Activated CD8-positive, alpha-beta T cell treated with anti-CD3 and anti-CD28 coated beads for 36 hours (primary cell): ENCODE results near the gene LIMS4. TPM values are rescaled to one million over a fixed set of nuclear protein-coding genes. Genes with fewer than 3 reads are reported as not detected.
"Not testable (repeated sequence)": the region's sequence is repeated elsewhere in the genome, so short reads cannot be mapped to it uniquely, and the experiment has no call there.

Source experiments
- ATAC-seq: fragments of 200-7000 bp; cut with Tn5 transposase; one replicate; pipeline ENCODE4 v1.10.0; 2021; ENCODE audit warnings: mild to moderate bottlenecking, moderate library complexity
- CTCF ChIA-PET: fragments of 350-600 bp; sonication (Branson Sonifier 250); formaldehyde crosslinking; loops from one replicate; lab custom pipeline; 2021; ENCODE audit warnings: antibody characterized with exemption; lab: Charles Lee
- POLR2A ChIA-PET: fragments of 350-600 bp; sonication (Branson Sonifier 250); formaldehyde crosslinking; loops from one replicate; lab custom pipeline; 2021; ENCODE audit warnings: antibody characterized with exemption; lab: Charles Lee
- DNase-seq: peaks from one replicate; pipeline ENCODE4 v3.0.0-alpha.2; 2020
- H3K27ac Mint-ChIP-seq: one replicate; pipeline ENCODE4 v1.8.0; 2021; ENCODE audit warnings: mild to moderate bottlenecking, mixed read lengths
- H3K27me3 Mint-ChIP-seq: one replicate; pipeline ENCODE4 v1.8.0; 2021; ENCODE audit warnings: mixed read lengths
- H3K36me3 Mint-ChIP-seq: one replicate; pipeline ENCODE4 v1.8.0; 2021; ENCODE audit warnings: low read depth, mixed read lengths
- H3K4me1 Mint-ChIP-seq: one replicate; pipeline ENCODE4 v1.8.0; 2021; ENCODE audit warnings: low read depth, mixed read lengths
- H3K4me3 Mint-ChIP-seq: one replicate; pipeline ENCODE4 v1.8.0; 2021; ENCODE audit warnings: mild to moderate bottlenecking, moderate library complexity, mixed read lengths
- H3K9me3 Mint-ChIP-seq: one replicate; pipeline ENCODE4 v1.8.0; 2021; ENCODE audit warnings: mixed read lengths
- intact Hi-C: fragments of 100-400 bp; cut with micrococcal nuclease; formaldehyde crosslinking; loops from one replicate; pipeline ENCODE4 v1.10.0; 2022
- total RNA-seq, 2 experiments: library from RNA; stranded (reverse); gene quantifications; one replicate each; pipeline ENCODE4 v1.2.3, GENCODE V29; 2021

LIMS4 gene
- total RNA-seq, 2 experiments from 2014 or later = 0.74 to 0.83 TPM

DNA sequence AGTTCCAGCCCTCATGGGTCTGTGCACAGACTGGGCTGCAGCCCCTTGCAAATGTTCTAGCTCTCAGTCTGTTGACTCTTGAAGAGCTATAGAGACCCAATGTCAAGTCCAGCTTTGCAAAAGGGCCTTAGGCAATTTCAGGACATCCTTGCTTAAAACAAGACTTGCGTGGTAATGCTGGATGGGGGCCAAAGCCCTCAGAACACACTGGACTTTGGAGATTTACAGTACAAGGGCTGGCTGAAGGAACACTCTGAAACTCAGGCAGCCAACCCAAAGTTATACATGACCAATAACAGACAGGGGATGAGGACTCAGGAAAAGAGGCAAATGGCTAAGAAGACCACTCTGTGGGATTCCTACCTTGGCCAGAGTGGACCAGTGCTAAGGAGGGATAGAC, 68.4 kb downstream of the LIMS4 start:
- DNase-seq, POLR2A ChIA-PET, intact Hi-C loops, H3K9me3 Mint-ChIP-seq, ATAC-seq, H3K27ac Mint-ChIP-seq, CTCF ChIA-PET, H3K4me3 Mint-ChIP-seq, H3K27me3 Mint-ChIP-seq, H3K36me3 Mint-ChIP-seq, H3K4me1 Mint-ChIP-seq: not testable (repeated sequence)

DNA sequence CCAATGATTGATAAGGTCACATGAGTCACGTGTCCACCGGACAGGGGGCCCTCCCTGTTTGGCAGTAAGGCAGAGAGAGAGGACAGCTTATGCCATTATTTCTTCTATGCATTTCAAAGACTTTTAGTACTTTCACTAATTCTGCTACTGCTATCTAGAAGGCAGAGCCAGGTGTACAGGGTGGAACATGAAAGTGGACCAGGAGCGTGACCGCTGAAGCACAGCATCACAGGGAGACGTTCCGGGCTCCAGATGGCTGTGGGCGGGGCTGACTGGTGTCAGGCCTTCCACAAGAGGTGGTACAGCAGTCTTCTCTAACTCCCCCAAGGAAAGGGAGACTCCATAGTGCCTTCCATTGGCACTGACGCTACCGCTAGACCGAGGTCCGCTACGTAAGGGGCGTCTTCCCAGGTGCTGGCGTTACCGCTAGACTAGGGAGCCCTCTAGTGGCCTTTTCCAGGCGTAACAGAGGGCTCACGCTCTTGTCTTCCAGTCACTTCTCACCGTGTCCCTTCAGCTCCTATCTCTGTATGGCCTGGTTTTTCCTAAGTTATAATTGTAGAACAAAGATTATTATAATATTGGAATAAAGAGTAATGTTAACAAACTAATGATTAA, 71.5 kb downstream of the LIMS4 start:
- H3K9me3 Mint-ChIP-seq, DNase-seq, H3K36me3 Mint-ChIP-seq, H3K27ac Mint-ChIP-seq, H3K4me1 Mint-ChIP-seq, CTCF ChIA-PET, POLR2A ChIA-PET, intact Hi-C loops, H3K4me3 Mint-ChIP-seq, H3K27me3 Mint-ChIP-seq: not testable (repeated sequence)
- peak; percentile 87 for ATAC-seq

DNA sequence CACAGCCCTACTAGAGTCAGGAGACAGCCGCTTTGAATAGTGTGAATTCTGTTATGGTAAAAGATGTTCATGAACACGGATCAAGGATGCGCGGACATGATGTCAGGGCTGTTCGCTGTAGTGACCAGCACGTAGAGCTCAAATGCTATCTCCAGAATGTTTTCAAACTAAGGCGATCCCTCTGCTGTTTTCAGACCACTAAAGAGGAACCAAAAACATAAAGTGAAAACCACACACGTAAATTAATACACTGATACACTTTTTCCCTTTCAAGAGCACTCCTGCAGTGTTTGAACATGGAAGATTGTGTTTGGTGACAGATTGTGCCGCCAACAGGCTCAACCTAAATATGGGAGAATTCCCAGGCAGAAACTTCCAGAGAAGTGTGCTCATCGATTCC, 73.2 kb downstream of the LIMS4 start:
- CTCF ChIA-PET, H3K4me1 Mint-ChIP-seq, H3K36me3 Mint-ChIP-seq, DNase-seq, H3K4me3 Mint-ChIP-seq, ATAC-seq, H3K27me3 Mint-ChIP-seq, POLR2A ChIA-PET, H3K27ac Mint-ChIP-seq, intact Hi-C loops, H3K9me3 Mint-ChIP-seq: not testable (repeated sequence)

DNA sequence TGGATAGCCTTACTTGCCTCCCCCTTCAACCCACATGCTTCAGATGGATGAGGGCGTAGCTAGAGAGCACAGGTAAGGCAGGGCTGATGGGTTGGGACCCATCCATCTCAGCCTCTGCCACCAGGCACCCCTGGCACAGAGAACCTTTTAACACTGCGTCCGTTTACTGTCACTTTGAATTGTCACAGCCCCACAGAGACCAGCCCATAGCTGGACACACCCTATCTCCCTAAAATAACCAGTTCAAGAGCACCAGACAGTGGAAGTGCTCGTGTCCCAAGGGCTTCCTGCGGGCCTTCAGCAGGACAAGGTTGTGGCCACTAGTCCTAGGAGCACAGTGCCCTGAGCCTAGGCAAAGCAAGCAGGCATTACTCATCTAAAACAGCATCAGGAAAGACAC, 76.6 kb downstream of the LIMS4 start:
- H3K4me1 Mint-ChIP-seq, H3K9me3 Mint-ChIP-seq, H3K27ac Mint-ChIP-seq, DNase-seq, H3K36me3 Mint-ChIP-seq, intact Hi-C loops, POLR2A ChIA-PET, H3K27me3 Mint-ChIP-seq, H3K4me3 Mint-ChIP-seq, ATAC-seq, CTCF ChIA-PET: not testable (repeated sequence)

Other genes with a start within 250 kb of the LIMS4 start
- gene RGPD6, start 104.4 kb upstream of the LIMS4 start, total RNA-seq = 10 to 100 TPM; 15.8 to 17.5 TPM
- 100 to 1,000 TPM; 102 to 111 TPM for gene BUB1, start 205.2 kb upstream of the LIMS4 start, total RNA-seq